ENCODE measurements around the gene DIP2C. TPM values are rescaled to one million over a fixed set of nuclear protein-coding genes. Genes with fewer than 3 reads are reported as not detected.

The DIP2C gene
- total RNA-seq, 3 donors from 2014 or later: 0.20 to 0.27 (median 0.26) TPM

DNA sequence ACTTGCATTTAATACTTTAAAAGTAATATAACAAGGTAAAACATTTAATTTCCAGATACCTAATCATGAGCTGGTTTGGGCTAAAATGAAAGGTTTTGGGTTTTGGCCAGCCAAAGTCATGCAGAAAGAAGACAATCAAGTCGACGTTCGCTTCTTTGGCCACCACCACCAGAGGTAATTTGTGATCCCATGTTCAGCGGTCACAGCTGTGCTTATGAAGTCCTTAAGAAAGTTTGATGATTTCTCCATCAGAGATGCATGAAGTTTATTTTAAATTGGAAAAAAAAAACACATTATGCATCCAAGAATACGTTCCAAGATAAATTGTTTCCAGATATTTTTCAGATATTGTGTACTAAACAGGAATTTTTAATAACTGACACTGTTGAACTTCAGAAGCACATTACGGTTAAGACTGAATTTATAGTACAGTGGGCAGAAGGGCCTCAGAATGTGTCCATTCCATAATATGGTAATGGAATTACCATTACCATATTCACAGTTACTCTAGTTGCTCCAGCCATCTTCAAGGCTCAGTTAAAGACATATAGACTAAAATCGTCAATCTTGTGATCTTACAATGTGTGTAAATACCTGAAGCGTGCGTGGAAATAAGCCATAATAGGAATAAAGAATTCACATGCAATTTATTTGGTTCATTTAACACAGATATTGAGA lies 447.4 kb downstream of the DIP2C start:
- no peaks in the 10 kb centered on the region for H3K9me3 Mint-ChIP-seq
- H3K27me3 Mint-ChIP-seq (ENCODE audit: low read depth): no peaks in the 10 kb centered on the region
- peaks cover 29% of the 10 kb centered on the region for H3K36me3 Mint-ChIP-seq (ENCODE audit: insufficient read depth)
- DNase-seq: no peak
- peaks cover 2% of the 10 kb centered on the region for H3K4me1 Mint-ChIP-seq (ENCODE audit: low read depth)
- H3K4me3 Mint-ChIP-seq: no peak overlapping the region
- no peak for ATAC-seq

DNA sequence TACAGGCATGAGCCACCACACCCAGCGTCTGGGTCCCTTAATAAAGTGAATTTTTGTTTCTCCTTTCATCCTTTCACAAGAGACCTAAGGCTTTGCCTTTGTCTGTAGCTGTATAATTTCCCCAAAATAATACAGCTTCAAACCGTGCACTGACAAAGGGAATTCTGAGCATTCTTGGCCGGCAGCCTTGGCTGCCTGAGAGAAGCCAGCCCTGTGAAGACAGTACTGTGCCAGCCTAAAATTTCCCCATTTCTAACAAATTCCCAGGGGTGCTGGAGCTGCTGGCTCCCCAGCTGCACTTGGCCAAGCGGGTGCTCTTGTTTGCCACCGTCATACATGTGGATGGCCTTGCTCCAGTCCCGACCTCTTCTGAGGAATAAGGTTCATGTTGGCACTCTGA lies 448.0 kb downstream of the DIP2C start:
- Mint-ChIP-seq H3K36me3 (ENCODE audit: insufficient read depth) (peaks cover 22% of the 10 kb centered on the region), H3K27me3 (ENCODE audit: low read depth) (no peaks in the 10 kb centered on the region), H3K4me3 (no peak overlapping the region), H3K4me1 (ENCODE audit: low read depth) (no peaks in the 10 kb centered on the region), H3K9me3 (no peaks in the 10 kb centered on the region)
- ATAC-seq (no peak), DNase-seq (no peak)

DNA sequence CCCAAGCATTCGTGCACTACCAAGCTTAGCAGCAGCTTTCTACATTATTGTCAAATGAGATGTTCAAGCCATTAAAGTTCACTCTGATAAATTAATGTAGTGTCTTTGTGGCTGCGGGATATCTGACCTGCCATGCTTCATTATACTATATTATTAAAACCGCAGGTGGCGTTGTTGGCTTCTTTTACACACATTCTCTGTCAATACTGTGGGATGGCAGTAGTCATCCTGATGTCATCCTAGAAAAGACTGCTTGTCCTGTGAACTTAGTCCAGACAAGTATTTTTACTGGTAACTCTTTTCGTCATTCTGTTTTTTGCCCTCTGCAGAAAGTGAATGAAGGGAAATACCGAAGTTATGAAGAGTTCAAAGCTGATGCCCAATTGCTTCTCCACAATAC lies 450.4 kb downstream of the DIP2C start:
- peaks cover 25% of the 10 kb centered on the region for H3K36me3 Mint-ChIP-seq (ENCODE audit: insufficient read depth)
- H3K4me1 Mint-ChIP-seq (ENCODE audit: low read depth): no peaks in the 10 kb centered on the region

DNA sequence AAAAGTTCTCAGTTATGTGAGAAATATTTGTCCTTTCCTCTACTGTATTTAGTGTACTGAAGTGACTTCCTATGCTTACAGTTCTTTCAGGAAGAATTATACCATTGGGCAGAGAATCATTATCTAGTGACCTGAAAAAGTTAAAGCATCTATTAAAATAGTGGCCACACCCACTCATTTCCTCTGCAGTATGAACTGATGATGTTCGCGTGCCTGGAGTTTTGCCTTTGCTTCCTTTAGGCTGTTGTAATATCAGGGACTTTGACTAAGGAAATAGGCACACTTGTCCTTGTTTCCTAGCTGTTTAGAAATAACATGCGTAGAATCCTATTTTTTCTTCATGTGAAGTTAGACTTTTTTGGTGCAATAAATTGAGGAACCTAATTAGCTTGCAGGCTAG lies 453.6 kb downstream of the DIP2C start:
- DNase-seq: no peak
- Mint-ChIP-seq H3K9me3 (no peaks in the 10 kb centered on the region), H3K36me3 (ENCODE audit: insufficient read depth) (peaks cover 21% of the 10 kb centered on the region), H3K4me1 (ENCODE audit: low read depth) (no peaks in the 10 kb centered on the region), H3K27me3 (ENCODE audit: low read depth) (no peaks in the 10 kb centered on the region), H3K4me3 (no peak overlapping the region)
- no peak for ATAC-seq

More for the DNA sequence above, 450.4 kb downstream of the DIP2C start:
- Mint-ChIP-seq H3K4me3 (no peak overlapping the region), H3K9me3 (no peaks in the 10 kb centered on the region), H3K27me3 (ENCODE audit: low read depth) (no peaks in the 10 kb centered on the region)
- DNase-seq: no peak
- no peak for ATAC-seq

DNA sequence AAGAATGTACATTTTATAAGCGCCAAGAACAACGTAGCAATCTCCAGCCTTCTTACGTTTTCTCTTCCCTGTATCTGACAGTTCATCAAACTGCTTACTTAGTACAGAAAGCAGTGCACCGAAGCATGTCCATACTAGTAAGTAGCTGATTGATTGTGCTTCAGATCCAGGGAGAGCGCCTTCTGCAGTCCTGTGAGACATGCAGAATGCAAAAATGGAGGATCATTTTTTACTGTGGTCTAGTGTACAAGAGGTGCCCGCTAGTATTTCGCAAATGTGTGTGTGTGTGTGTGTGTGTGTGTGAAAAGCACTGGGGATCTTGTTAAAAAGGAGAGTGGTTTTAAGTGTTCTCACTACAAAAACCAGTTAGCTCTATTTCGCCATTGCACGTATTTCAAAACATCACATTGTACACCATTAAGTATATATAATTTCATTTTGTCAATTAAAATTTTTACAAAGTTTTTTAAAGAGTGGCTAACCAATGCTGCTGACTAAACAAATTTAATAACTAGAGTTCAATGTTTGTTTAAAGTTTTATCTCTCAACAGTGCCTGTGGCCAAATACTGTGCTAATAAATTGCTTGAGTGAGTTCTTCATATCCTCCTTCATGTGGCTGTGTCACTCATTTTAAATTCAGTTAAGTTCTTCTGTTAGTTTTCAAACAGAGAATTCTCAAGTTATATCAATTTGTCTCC lies 454.6 kb downstream of the DIP2C start:
- ATAC-seq (no peak), DNase-seq (no peak)
- Mint-ChIP-seq H3K9me3 (no peaks in the 10 kb centered on the region), H3K36me3 (ENCODE audit: insufficient read depth) (peaks cover 21% of the 10 kb centered on the region), H3K4me1 (ENCODE audit: low read depth) (no peaks in the 10 kb centered on the region), H3K27me3 (ENCODE audit: low read depth) (no peaks in the 10 kb centered on the region), H3K4me3 (no peak overlapping the region)

DNA sequence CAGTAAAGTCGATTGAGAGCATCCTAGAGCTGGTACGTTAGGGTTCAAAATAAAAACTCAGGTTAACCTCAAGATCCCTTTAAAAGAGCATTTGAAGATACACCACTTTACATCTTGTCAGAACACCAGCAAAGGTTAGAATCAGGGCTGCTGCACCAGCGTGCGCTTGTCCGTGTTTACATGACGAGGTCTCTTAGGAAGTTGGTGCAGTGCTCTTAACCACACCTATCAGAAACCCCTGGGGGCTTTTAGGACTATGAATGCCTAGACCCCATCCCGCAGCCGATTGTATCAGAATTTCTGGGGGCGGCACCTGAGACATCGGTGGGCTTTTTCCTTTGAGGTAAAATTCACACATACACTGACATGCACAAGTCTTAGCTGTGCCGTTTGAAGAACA lies 456.6 kb downstream of the DIP2C start:
- Mint-ChIP-seq H3K4me1 (ENCODE audit: low read depth) (peaks cover 5% of the 10 kb centered on the region), H3K4me3 (no peak overlapping the region), H3K27me3 (ENCODE audit: low read depth) (no peaks in the 10 kb centered on the region), H3K9me3 (no peaks in the 10 kb centered on the region), H3K36me3 (ENCODE audit: insufficient read depth) (peaks cover 14% of the 10 kb centered on the region)
- no peak for DNase-seq
- no peak for ATAC-seq

DNA sequence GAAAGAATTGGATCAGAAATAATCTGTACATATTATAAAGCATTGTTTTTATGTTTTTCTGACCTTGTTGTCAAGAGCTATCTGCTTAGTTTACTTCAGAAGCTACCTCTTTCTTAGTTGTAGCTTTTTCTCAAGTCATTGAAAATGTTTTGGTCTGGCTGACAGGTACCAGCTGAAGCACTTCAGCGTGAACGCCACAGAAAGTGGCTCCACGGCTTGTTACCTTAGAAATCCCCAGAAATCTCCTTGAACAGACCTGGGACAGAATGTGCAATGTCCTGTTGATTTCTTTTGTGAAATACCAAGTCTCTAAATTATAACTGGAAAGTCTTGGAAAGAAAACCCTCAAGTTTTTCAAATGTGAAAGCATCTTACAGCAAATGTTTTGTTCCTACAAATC lies 457.4 kb downstream of the DIP2C start:
- H3K27me3 Mint-ChIP-seq (ENCODE audit: low read depth): no peaks in the 10 kb centered on the region
- no peak overlapping the region for H3K4me3 Mint-ChIP-seq
- ATAC-seq (no peak), DNase-seq (no peak)
- peaks cover 14% of the 10 kb centered on the region for H3K36me3 Mint-ChIP-seq (ENCODE audit: insufficient read depth)
- peaks cover 9% of the 10 kb centered on the region for H3K4me1 Mint-ChIP-seq (ENCODE audit: low read depth)
- H3K9me3 Mint-ChIP-seq: no peaks in the 10 kb centered on the region

DNA sequence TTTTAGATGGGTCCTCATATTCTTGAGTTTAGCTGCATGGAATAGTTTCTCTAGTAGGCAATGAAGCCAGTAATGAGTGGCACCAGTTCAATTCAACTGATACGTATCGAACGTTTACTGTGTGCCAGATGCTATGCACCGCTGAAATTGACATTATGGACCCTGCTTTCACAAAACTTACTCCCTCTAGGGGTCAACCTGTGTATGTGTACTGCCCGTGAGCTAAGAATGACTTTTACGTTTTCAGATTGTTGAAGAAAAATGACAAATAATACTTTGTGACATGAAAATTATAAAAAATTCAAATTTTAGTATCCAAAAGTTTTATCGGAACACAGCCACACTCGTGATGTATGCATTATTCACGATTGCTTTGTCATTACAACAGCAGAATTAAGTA lies 458.7 kb downstream of the DIP2C start:
- H3K36me3 Mint-ChIP-seq (ENCODE audit: insufficient read depth): peaks cover 10% of the 10 kb centered on the region
- DNase-seq (no peak), ATAC-seq (no peak)
- peaks cover 9% of the 10 kb centered on the region for H3K4me1 Mint-ChIP-seq (ENCODE audit: low read depth)
- H3K4me3 Mint-ChIP-seq: no peak overlapping the region
- no peaks in the 10 kb centered on the region for H3K27me3 Mint-ChIP-seq (ENCODE audit: low read depth)
- H3K9me3 Mint-ChIP-seq: no peaks in the 10 kb centered on the region

DNA sequence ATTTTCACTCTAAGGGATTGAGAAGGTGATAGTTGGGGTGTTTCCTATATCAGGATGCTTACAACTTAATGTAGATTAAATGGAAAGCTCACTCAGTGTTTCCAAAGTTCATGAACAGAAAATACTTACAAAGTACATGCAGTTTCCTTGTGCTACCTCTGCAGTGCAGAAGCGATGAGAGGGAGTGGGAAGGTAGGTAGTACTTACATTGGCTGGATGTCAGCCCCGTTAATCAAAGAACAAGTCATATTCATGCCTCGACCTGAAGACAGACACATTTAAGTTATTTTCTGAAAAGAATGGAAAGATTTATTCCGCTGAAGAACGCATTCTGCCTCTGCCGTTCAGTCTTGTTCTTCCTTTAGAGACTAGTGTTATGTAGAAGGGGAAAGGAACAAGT lies 461.1 kb downstream of the DIP2C start:
- ATAC-seq (no peak), DNase-seq (no peak)
- Mint-ChIP-seq H3K4me1 (ENCODE audit: low read depth) (peaks cover 9% of the 10 kb centered on the region), H3K4me3 (no peak overlapping the region), H3K36me3 (ENCODE audit: insufficient read depth) (peaks cover 6% of the 10 kb centered on the region), H3K9me3 (no peaks in the 10 kb centered on the region), H3K27me3 (ENCODE audit: low read depth) (no peaks in the 10 kb centered on the region)

DNA sequence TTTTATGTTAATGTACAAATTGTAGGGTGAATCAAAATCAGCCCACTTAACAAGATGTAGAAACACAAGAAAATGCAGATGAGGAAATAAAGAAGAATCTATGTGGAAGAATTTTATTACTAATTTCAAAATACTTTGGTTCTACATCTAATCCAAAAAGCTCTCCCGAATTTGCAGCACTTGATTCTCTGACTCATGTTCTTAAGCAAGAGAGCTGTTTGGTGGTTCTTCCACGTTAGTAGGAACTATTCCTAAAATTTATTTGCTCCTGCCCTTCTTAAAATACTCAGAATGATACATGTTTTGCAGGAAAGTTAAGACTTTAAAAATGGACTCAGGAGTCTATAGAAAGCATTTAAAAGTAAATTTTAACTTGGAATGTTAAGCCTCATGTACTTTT lies 462.5 kb downstream of the DIP2C start:
- no peak for ATAC-seq

DNA sequence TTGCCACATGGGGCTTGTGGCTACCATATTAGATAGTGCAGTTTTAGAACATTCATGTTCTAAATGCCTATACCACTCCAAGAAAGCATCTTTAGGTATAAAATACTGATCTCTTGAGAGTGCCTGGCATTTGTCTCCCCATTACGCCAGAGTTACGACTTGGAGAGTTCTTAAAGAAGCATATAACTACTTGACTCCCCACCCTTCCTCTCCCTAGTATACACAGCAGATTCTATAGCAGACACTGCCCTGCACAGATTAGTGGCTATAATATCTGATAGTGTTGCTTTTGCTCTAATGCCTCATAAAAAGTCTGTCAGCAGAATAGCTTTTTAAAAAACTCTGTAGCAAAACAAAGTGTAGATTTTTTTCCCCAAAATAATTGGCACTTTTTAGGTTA lies 463.4 kb downstream of the DIP2C start:
- Mint-ChIP-seq H3K4me3 (no peak overlapping the region), H3K27me3 (ENCODE audit: low read depth) (no peaks in the 10 kb centered on the region), H3K9me3 (no peaks in the 10 kb centered on the region), H3K36me3 (ENCODE audit: insufficient read depth) (peaks cover 6% of the 10 kb centered on the region), H3K4me1 (ENCODE audit: low read depth) (peaks cover 12% of the 10 kb centered on the region)
- ATAC-seq (no peak), DNase-seq (no peak)

More for the DNA sequence above, 462.5 kb downstream of the DIP2C start:
- Mint-ChIP-seq H3K9me3 (no peaks in the 10 kb centered on the region), H3K36me3 (ENCODE audit: insufficient read depth) (peaks cover 3% of the 10 kb centered on the region), H3K4me3 (no peak overlapping the region), H3K4me1 (ENCODE audit: low read depth) (peaks cover 9% of the 10 kb centered on the region), H3K27me3 (ENCODE audit: low read depth) (no peaks in the 10 kb centered on the region)
- DNase-seq: no peak

DNA sequence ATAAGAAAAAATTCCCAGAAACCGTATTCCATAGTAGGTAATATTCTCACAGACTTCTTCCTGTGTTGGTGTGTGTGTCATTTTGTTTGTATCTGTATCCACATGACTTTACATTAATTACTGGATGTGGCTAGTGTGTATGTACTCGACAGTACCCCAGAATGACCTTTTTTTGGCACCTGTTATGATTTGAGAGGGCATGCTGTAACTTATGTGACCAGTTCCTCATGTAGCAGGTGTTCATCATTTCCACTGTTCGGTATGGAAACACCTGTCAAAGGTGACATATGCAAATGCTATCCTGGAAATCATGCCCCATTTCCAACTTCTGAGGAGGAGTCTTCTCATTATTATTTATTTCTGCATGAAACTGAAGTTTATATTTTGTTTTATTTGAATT lies 464.9 kb downstream of the DIP2C start:
- Mint-ChIP-seq H3K27me3 (ENCODE audit: low read depth) (no peaks in the 10 kb centered on the region), H3K9me3 (no peaks in the 10 kb centered on the region), H3K4me3 (no peak overlapping the region), H3K4me1 (ENCODE audit: low read depth) (peaks cover 20% of the 10 kb centered on the region), H3K36me3 (ENCODE audit: insufficient read depth) (peaks cover 8% of the 10 kb centered on the region)
- ATAC-seq (no peak), DNase-seq (no peak)

Other genes starting within 250 kb of the DIP2C start
- gene LARP4B, start 242.0 kb upstream of the DIP2C start, total RNA-seq: 100 to 1,000 TPM; 126 to 143 (median 138) TPM